Measurements from ENCODE around the gene EEF1A2. TPM values are rescaled to one million over a fixed set of nuclear protein-coding genes. Genes with fewer than 3 reads are reported as not detected.

EEF1A2 gene
- total RNA-seq, 4 donors from 2014 or later = not detected

- 57 to 63% methylated on average over 5 to 6 of the region's 6 CpGs for WGBS, 2 donors
- Histone ChIP-seq H3K27me3 (peaks cover 0 to 58% of the 10 kb centered on the region in 2 donors), H3K4me1 (peaks cover 0 to 5% (median 0%) of the 10 kb centered on the region in 4 donors), H3K4me3 (no peak overlapping the region), H3K27ac (no peak overlapping the region), H3K9me3 (no peaks in the 10 kb centered on the region), H3K36me3 (no peaks in the 10 kb centered on the region)
- no peak for TF ChIP-seq CTCF (IDR thresholded peaks at IDR 0.05)
- no peak for DNase-seq (ENCODE audit: low spot score in 2 of 2)
Observed at GRCh38 chr20:63545814-63546213, 46.9 kb upstream of the EEF1A2 start.

- TF ChIP-seq EP300 (IDR thresholded peaks at IDR 0.05) = no peak
- TF ChIP-seq CTCF (IDR thresholded peaks at IDR 0.05) = no peak
- no peak for TF ChIP-seq POLR2A (IDR thresholded peaks at IDR 0.05)
- H3K36me3 ChIP-seq = no peaks in the 10 kb centered on the region
- WGBS, 2 donors = 64 to 66% methylated on average over 15 to 19 of the region's 19 CpGs
- no peak for DNase-seq (ENCODE audit: low spot score in 2 of 2)
- H3K27me3 ChIP-seq = peaks cover 0 to 51% of the 10 kb centered on the region in 2 donors
- H3K4me3 ChIP-seq = no peak overlapping the region
- no peaks in the 10 kb centered on the region for H3K9me3 ChIP-seq
- no peak overlapping the region for H3K27ac ChIP-seq
- H3K4me1 ChIP-seq = peaks cover 0 to 5% (median 0%) of the 10 kb centered on the region in 4 donors
Observed at GRCh38 chr20:63544958-63545516, 46.2 kb upstream of the EEF1A2 start.

- TF ChIP-seq EP300 (IDR thresholded peaks at IDR 0.05) (no peak), POLR2A (IDR thresholded peaks at IDR 0.05) (no peak), CTCF (IDR thresholded peaks at IDR 0.05) (no peak)
- Histone ChIP-seq H3K4me1 (peaks cover 0 to 5% (median 0%) of the 10 kb centered on the region in 4 donors), H3K36me3 (no peaks in the 10 kb centered on the region), H3K9me3 (no peaks in the 10 kb centered on the region), H3K27ac (no peak overlapping the region), H3K4me3 (no peak overlapping the region), H3K27me3 (peaks cover 0 to 45% of the 10 kb centered on the region in 2 donors)
- no peak for DNase-seq (ENCODE audit: low spot score in 2 of 2)
- 65 to 75% methylated on average over 12 to 16 of the region's 27 CpGs for WGBS, 2 donors
Observed at GRCh38 chr20:63544241-63544957, 45.5 kb upstream of the EEF1A2 start.

GRCh38 chr20:63543733-63544132 lies 44.9 kb upstream of the EEF1A2 start:
- Histone ChIP-seq H3K9me3 (no peaks in the 10 kb centered on the region), H3K27me3 (peaks cover 0 to 45% of the 10 kb centered on the region in 2 donors), H3K4me1 (peaks cover 0 to 5% (median 0%) of the 10 kb centered on the region in 4 donors), H3K27ac (no peak overlapping the region), H3K4me3 (no peak overlapping the region), H3K36me3 (no peaks in the 10 kb centered on the region)
- TF ChIP-seq CTCF (IDR thresholded peaks at IDR 0.05) = no peak
- TF ChIP-seq EP300 (IDR thresholded peaks at IDR 0.05) = no peak
- no peak for TF ChIP-seq POLR2A (IDR thresholded peaks at IDR 0.05)
- 89 to 90% methylated on average over 6 of the region's 6 CpGs for WGBS, 2 donors
- no peak for DNase-seq (ENCODE audit: low spot score in 2 of 2)

- Histone ChIP-seq H3K27ac (no peak overlapping the region), H3K4me3 (no peak overlapping the region), H3K9me3 (no peaks in the 10 kb centered on the region), H3K4me1 (peaks cover 0 to 9% (median 3%) of the 10 kb centered on the region in 4 donors), H3K27me3 (peaks cover 0 to 39% of the 10 kb centered on the region in 2 donors), H3K36me3 (no peaks in the 10 kb centered on the region)
- no peak for DNase-seq (ENCODE audit: low spot score in 2 of 2)
- WGBS, 2 donors = 67 to 89% methylated on average over 3 to 8 of the region's 10 CpGs
- TF ChIP-seq POLR2A (IDR thresholded peaks at IDR 0.05) = no peak
- no peak for TF ChIP-seq CTCF (IDR thresholded peaks at IDR 0.05)
- TF ChIP-seq EP300 (IDR thresholded peaks at IDR 0.05) = no peak
Observed at GRCh38 chr20:63543131-63543530, 44.2 kb upstream of the EEF1A2 start.

Measured in tibial nerve (tissue), 4 donors.